GM23338 (cell line): ENCODE measurements around the gene PRLHR. TPM values are rescaled to one million over a fixed set of nuclear protein-coding genes. Genes with fewer than 3 reads are reported as not detected.
"Not testable (repeated sequence)": the region's sequence is repeated elsewhere in the genome, so short reads cannot be mapped to it uniquely, and the experiment has no call there.

Experiments used
- ATAC-seq: fragments of 200-7000 bp; cut with Tn5 transposase; 3 replicates; pipeline ENCODE4 v1.9.1; 2020
- DNase-seq: peaks from one replicate; pipeline ENCODE4 v3.0.0-alpha.2; 2015; ENCODE audit warnings: low spot score
- H2AFZ ChIP-seq: fragments of 200-600 bp; sonication (generic); 2 replicates; pipeline ENCODE4 v1.8.0; 2016; ENCODE audit warnings: antibody characterized with exemption, mild to moderate bottlenecking, moderate library complexity
- H3F3A ChIP-seq: fragments of 200-600 bp; sonication (generic); replicated peaks from 2 replicates; pipeline ENCODE4 v1.8.0; 2017; ENCODE audit warnings: antibody characterized with exemption, mixed run types, low read depth
- H3K27ac ChIP-seq: fragments of 200-600 bp; sonication (generic); 2 replicates; pipeline ENCODE4 v1.6.1; 2016; ENCODE audit warnings: low read depth
- H3K27me3 ChIP-seq: fragments of 200-600 bp; sonication (generic); 2 replicates; pipeline ENCODE4 v1.8.0; 2016; ENCODE audit warnings: mild to moderate bottlenecking, mixed run types, moderate library complexity; ENCODE audit not compliant: insufficient read depth
- H3K36me3 ChIP-seq: fragments of 200-600 bp; sonication (generic); 2 replicates; pipeline ENCODE4 v1.8.0; 2016; ENCODE audit warnings: mild to moderate bottlenecking; ENCODE audit not compliant: insufficient read depth
- H3K4me1 ChIP-seq: fragments of 200-600 bp; sonication (generic); 2 replicates; pipeline ENCODE4 v1.8.0; 2016; ENCODE audit warnings: mild to moderate bottlenecking, moderate library complexity; ENCODE audit not compliant: insufficient read depth
- H3K4me2 ChIP-seq: fragments of 200-600 bp; sonication (generic); 2 replicates; pipeline ENCODE4 v1.7.1; 2017; ENCODE audit warnings: mixed run types
- H3K4me3 ChIP-seq: fragments of 200-600 bp; sonication (generic); 2 replicates; pipeline ENCODE4 v1.6.1; 2016; ENCODE audit warnings: mixed run types
- H3K79me2 ChIP-seq: fragments of 200-600 bp; sonication (generic); replicated peaks from 2 replicates; pipeline ENCODE4 v1.8.0; 2017; ENCODE audit warnings: mild to moderate bottlenecking; ENCODE audit not compliant: insufficient read depth
- H3K9me2 ChIP-seq: fragments of 200-600 bp; sonication (generic); 2 replicates; pipeline ENCODE4 v1.8.0; 2017; ENCODE audit not compliant: insufficient read depth
- H4K20me1 ChIP-seq: fragments of 200-600 bp; sonication (generic); replicated peaks from 2 replicates; pipeline ENCODE4 v1.8.0; 2017; ENCODE audit warnings: mild to moderate bottlenecking; ENCODE audit not compliant: insufficient read depth
- H3K27ac Mint-ChIP-seq: 2 replicates; pipeline ENCODE4 v1.8.0; 2020; ENCODE audit warnings: inconsistent platforms, mild to moderate bottlenecking, moderate library complexity, mixed read lengths
- H3K27me3 Mint-ChIP-seq: 3 replicates; pipeline ENCODE4 v1.8.0; 2022; ENCODE audit warnings: low read depth, mild to moderate bottlenecking, moderate library complexity, mixed read lengths, inconsistent platforms; ENCODE audit not compliant: insufficient read depth, poor library complexity
- H3K36me3 Mint-ChIP-seq: 3 replicates; pipeline ENCODE4 v1.8.0; 2021; ENCODE audit warnings: low read depth, mild to moderate bottlenecking, inconsistent platforms, moderate library complexity, mixed read lengths
- H3K4me1 Mint-ChIP-seq: 3 replicates; pipeline ENCODE4 v1.8.0; 2020; ENCODE audit warnings: mild to moderate bottlenecking, inconsistent platforms, mixed read lengths
- H3K4me3 Mint-ChIP-seq: 3 replicates; pipeline ENCODE4 v1.8.0; 2021; ENCODE audit warnings: moderate library complexity, mild to moderate bottlenecking, inconsistent platforms, mixed read lengths
- H3K9me3 Mint-ChIP-seq: 3 replicates; pipeline ENCODE4 v1.8.0; 2020; ENCODE audit warnings: moderate library complexity, mild to moderate bottlenecking, inconsistent platforms, mixed read lengths
- CREB1 ChIP-seq: fragments of 250-450 bp; sonication (Bioruptor Pico); IDR thresholded peaks from 2 replicates; pipeline ENCODE4 v1.5.0; 2020; ENCODE audit warnings: low read depth, mild to moderate bottlenecking, moderate library complexity
- EZH2phosphoT487 ChIP-seq: fragments of 200-600 bp; sonication (generic); IDR thresholded peaks from one replicate; pipeline ENCODE4 v1.8.1; 2018; ENCODE audit warnings: antibody characterized with exemption; ENCODE audit not compliant: unreplicated experiment
- JUNB ChIP-seq: IDR thresholded peaks from one replicate; pipeline ENCODE4 v1.6.1; 2016; ENCODE audit warnings: antibody characterized with exemption; ENCODE audit not compliant: unreplicated experiment
- STAT1 ChIP-seq: IDR thresholded peaks from one replicate; pipeline ENCODE4 v1.6.1; 2016; ENCODE audit warnings: antibody characterized with exemption; ENCODE audit not compliant: unreplicated experiment
- ZNF331 ChIP-seq: fragments of 250-450 bp; sonication (Bioruptor Pico); IDR thresholded peaks from 2 replicates; pipeline ENCODE4 v1.5.0; 2020; ENCODE audit warnings: low read depth, mild to moderate bottlenecking, moderate library complexity
- polyA plus RNA-seq: library from polyadenylated mRNA; unstranded; fragments of >200 nt; fragmentation: Nextera tagmentation; extraction: Ambion mirVana; gene quantifications from 2 replicates; pipeline ENCODE4 v1.2.1, GENCODE V29; 2016
- total RNA-seq: library from RNA; depleted of rRNA; stranded (reverse); fragments of >200 nt; shearing (Covaris generic); gene quantifications from 2 replicates; pipeline ENCODE4 v1.2.3, GENCODE V29; 2014
- TF ChIP-seq, protein P1 (sequence below): IDR thresholded peaks from 2 replicates; pipeline ENCODE4 v1.6.1; 2016; ENCODE audit warnings: antibody characterized with exemption
- TF ChIP-seq, protein P2 (sequence below): fragments of 250-450 bp; sonication (Bioruptor Pico); IDR thresholded peaks from 2 replicates; pipeline ENCODE4 v1.5.0; 2020; ENCODE audit warnings: mild to moderate bottlenecking, moderate library complexity

Gene PRLHR
- total and polyA plus RNA-seq, 2 experiments from 2014 or later = 0.24 TPM; not detected in 1

DNA sequence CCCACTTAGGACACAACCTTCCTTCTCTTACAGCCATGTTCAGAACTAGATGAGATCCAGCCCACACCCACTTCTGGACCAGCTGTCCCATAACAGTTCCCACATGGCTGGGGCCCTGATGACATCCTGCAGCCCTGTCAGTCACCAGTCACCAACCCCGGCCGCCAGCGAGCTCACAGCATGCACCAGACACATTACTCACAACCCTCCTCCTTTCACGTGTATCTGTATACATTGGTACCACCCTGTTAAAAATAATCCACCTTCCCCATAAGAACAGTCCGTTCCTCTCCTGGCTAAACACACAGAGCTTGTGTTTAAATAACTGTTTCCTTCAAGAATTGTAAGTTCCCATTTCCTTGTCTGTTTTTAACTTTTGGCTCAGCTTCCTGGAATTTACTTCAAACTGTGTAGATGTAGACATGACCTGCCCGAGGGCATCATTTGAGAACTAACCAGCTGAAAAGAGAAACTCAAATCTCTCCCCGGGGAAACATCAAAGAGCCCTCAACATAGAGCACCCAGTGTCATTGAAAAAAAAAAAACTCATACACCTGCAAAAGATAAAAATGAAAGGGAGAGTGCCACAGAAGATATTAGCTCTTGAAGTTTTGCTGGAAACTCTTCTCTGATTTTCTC lies 26.0 kb upstream of the PRLHR start:
- ATAC-seq = no peak
- no peaks in the 10 kb centered on the region for H3K27me3 ChIP-seq
- peaks cover 12% of the 10 kb centered on the region for H3K4me1 Mint-ChIP-seq

DNA sequence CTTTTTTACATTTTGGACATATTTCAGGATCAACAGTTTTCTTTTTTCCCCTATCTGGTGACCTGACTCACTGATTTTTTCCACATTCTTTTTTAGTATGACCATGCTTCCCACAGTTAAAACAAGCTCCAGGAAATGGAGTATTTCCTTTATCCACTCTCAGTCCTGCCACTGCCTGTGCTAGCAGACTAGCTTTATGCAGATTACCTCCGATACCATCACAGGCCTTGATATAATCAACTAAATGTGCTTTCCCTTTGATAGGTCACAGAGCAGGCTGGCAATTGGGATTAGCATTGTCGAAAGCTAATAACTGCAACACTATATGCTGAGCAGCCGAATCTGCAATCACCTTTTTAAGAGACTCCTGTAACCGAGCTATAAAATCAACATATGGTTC lies 18.4 kb upstream of the PRLHR start:
- H3K9me3 Mint-ChIP-seq = peaks cover 15% of the 10 kb centered on the region; the same call in 2 of the 3 replicates
- H3K79me2 ChIP-seq, H3K36me3 ChIP-seq, H3F3A ChIP-seq, H4K20me1 ChIP-seq, H3K4me2 ChIP-seq, H3K4me3 ChIP-seq, H3K4me3 Mint-ChIP-seq, DNase-seq, H3K27me3 ChIP-seq, H3K27me3 Mint-ChIP-seq, H3K27ac Mint-ChIP-seq, H3K4me1 ChIP-seq, H2AFZ ChIP-seq, H3K36me3 Mint-ChIP-seq, H3K4me1 Mint-ChIP-seq, H3K27ac ChIP-seq, H3K9me2 ChIP-seq, ATAC-seq: not testable (repeated sequence)

More for the DNA sequence above, 26.0 kb upstream of the PRLHR start:
- no peaks in the 10 kb centered on the region for H3K79me2 ChIP-seq
- no peaks in the 10 kb centered on the region for H3F3A ChIP-seq
- no peak overlapping the region for H3K4me2 ChIP-seq
- no peak for DNase-seq
- Mint-ChIP-seq H3K9me3 (no peaks in the 10 kb centered on the region; the same call in 2 of the 3 replicates), H3K36me3 (no peaks in the 10 kb centered on the region), H3K27ac (no peak overlapping the region), H3K27me3 (peaks cover 3% of the 10 kb centered on the region), H3K4me3 (no peak overlapping the region)
- no peaks in the 10 kb centered on the region for H4K20me1 ChIP-seq
- TF ChIP-seq CREB1 (CRISPR knock-in tag) (no peak), EZH2phosphoT487 (no peak), JUNB (no peak), ZNF331 (CRISPR knock-in tag) (no peak), STAT1 (no peak)
- TF ChIP-seq, protein P1, sequence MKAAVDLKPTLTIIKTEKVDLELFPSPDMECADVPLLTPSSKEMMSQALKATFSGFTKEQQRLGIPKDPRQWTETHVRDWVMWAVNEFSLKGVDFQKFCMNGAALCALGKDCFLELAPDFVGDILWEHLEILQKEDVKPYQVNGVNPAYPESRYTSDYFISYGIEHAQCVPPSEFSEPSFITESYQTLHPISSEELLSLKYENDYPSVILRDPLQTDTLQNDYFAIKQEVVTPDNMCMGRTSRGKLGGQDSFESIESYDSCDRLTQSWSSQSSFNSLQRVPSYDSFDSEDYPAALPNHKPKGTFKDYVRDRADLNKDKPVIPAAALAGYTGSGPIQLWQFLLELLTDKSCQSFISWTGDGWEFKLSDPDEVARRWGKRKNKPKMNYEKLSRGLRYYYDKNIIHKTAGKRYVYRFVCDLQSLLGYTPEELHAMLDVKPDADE = no peak
- TF ChIP-seq, protein P2, sequence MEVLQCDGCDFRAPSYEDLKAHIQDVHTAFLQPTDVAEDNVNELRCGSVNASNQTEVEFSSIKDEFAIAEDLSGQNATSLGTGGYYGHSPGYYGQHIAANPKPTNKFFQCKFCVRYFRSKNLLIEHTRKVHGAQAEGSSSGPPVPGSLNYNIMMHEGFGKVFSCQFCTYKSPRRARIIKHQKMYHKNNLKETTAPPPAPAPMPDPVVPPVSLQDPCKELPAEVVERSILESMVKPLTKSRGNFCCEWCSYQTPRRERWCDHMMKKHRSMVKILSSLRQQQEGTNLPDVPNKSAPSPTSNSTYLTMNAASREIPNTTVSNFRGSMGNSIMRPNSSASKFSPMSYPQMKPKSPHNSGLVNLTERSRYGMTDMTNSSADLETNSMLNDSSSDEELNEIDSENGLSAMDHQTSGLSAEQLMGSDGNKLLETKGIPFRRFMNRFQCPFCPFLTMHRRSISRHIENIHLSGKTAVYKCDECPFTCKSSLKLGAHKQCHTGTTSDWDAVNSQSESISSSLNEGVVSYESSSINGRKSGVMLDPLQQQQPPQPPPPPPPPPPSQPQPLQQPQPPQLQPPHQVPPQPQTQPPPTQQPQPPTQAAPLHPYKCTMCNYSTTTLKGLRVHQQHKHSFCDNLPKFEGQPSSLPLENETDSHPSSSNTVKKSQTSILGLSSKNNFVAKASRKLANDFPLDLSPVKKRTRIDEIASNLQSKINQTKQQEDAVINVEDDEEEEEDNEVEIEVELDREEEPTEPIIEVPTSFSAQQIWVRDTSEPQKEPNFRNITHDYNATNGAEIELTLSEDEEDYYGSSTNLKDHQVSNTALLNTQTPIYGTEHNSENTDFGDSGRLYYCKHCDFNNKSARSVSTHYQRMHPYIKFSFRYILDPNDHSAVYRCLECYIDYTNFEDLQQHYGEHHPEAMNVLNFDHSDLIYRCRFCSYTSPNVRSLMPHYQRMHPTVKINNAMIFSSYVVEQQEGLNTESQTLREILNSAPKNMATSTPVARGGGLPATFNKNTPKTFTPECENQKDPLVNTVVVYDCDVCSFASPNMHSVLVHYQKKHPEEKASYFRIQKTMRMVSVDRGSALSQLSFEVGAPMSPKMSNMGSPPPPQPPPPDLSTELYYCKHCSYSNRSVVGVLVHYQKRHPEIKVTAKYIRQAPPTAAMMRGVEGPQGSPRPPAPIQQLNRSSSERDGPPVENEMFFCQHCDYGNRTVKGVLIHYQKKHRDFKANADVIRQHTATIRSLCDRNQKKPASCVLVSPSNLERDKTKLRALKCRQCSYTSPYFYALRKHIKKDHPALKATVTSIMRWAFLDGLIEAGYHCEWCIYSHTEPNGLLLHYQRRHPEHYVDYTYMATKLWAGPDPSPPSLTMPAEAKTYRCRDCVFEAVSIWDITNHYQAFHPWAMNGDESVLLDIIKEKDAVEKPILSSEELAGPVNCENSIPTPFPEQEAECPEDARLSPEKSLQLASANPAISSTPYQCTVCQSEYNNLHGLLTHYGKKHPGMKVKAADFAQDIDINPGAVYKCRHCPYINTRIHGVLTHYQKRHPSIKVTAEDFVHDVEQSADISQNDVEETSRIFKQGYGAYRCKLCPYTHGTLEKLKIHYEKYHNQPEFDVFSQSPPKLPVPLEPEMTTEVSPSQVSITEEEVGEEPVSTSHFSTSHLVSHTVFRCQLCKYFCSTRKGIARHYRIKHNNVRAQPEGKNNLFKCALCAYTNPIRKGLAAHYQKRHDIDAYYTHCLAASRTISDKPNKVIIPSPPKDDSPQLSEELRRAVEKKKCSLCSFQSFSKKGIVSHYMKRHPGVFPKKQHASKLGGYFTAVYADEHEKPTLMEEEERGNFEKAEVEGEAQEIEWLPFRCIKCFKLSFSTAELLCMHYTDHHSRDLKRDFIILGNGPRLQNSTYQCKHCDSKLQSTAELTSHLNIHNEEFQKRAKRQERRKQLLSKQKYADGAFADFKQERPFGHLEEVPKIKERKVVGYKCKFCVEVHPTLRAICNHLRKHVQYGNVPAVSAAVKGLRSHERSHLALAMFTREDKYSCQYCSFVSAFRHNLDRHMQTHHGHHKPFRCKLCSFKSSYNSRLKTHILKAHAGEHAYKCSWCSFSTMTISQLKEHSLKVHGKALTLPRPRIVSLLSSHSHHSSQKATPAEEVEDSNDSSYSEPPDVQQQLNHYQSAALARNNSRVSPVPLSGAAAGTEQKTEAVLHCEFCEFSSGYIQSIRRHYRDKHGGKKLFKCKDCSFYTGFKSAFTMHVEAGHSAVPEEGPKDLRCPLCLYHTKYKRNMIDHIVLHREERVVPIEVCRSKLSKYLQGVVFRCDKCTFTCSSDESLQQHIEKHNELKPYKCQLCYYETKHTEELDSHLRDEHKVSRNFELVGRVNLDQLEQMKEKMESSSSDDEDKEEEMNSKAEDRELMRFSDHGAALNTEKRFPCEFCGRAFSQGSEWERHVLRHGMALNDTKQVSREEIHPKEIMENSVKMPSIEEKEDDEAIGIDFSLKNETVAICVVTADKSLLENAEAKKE = no peak
- H3K27ac ChIP-seq = no peak overlapping the region
- no peak overlapping the region for H2AFZ ChIP-seq
- H3K4me3 ChIP-seq = no peak overlapping the region
- H3K4me1 ChIP-seq = peaks cover 10% of the 10 kb centered on the region; the same call in 1 of the 2 replicates
- H3K36me3 ChIP-seq = no peaks in the 10 kb centered on the region
- H3K9me2 ChIP-seq = no peaks in the 10 kb centered on the region
